8988T (cell line): ENCODE results near the gene FYN.
"Not testable (repeated sequence)": the region's sequence is repeated elsewhere in the genome, so short reads cannot be mapped to it uniquely, and the experiment has no call there.

Source experiments
- DNase-seq: peaks from one replicate; pipeline ENCODE4 v3.0.0; 2011

FYN gene

GRCh38 chr6:111850295-111850937, 22.8 kb downstream of the FYN start:
- no peak for DNase-seq

DNA sequence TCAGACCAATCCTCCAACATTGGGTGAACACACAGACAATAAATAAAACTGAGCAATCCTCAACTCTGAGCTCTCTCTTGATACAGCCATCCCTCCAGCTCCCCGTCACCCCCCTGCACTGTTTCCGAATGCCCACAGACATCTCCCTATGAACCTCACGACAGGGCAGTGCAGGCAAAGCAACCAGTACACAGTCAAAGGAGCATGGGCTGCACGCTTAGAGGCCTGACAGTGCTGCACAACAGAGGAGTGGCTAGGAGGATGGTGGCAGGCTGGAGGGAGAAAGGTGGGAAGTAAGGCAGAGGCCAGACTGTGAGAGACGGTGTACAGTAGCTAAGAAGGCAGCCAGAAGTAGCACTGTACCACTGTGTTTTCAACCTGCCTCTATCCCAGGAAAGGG, 24.0 kb downstream of the FYN start:
- no peak for DNase-seq

DNA sequence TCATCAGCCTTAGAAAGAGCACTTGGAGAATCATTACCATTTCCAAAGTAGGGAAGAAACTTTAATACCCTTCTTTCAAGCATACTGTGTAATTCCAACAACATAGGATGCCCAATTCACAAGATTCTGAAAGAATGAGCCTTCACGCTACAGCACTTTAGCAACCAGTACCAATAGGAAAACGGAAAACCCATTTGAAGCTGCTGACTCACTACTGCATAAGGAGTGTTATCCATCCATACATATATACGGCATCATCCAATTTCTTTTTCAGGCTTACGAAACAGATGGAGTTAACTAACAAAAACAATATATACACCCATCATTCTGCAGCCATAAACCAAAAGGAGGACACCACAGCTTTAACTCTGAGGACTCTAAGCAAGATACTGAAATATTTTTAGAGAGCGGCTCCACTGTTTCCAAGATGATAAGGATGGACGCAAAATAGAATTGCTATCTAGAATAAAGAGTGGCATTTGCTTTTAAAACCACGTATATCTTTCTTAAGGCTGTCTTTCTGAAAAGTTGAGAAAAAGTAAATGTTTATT, 24.9 kb downstream of the FYN start:
- DNase-seq, result no peak

GRCh38 chr6:111846492-111847409, 26.5 kb downstream of the FYN start:
- no peak for DNase-seq

GRCh38 chr6:111846066-111846465, 27.2 kb downstream of the FYN start:
- no peak for DNase-seq

DNA sequence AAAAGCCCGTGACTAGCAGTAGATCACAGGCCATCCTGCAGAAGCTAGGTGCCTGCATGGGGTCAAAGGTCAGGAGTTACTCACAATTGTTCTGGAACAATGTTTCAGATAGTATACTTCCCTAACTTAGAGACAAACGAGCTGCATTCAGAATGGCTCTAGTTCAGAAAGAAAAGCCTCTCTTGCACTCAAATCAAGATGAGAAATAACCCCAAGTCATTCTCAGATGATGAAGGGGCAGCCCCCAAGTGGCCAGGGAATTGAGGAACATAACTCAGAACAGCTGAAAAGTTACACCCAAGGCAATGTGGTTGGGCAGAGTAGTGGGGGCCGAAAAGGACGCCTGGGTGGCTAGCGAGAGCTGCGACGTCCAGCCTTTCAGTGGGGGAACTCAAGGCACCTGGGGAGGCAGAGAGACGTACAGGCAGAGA, 27.8 kb downstream of the FYN start:
- DNase-seq, result no peak

- no peak for DNase-seq
Measured at GRCh38 chr6:111844921-111845320, 28.3 kb downstream of the FYN start.

GRCh38 chr6:111844376-111844775, 28.9 kb downstream of the FYN start:
- no peak for DNase-seq

- DNase-seq, result no peak
Measured at GRCh38 chr6:111843347-111844147, 29.7 kb downstream of the FYN start.

DNA sequence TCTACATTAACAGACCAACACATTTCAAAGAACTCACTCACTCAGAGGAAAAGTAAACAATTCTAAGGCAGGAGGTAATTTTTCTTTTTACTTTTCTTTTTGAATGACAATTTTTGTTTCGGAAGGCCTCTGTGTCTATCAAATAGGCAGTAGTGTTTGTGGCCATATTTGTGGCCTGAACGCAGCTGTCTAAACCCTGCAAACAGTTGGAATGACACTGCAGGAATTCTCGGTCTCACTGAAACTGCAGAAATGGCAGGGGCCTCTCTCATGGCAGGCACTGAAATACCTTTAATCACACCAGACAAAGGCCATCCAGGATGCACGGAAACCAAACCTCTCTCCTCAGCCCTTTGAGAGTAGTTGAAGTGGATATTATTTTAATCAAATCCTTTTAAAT, 30.4 kb downstream of the FYN start:
- DNase-seq, result no peak

DNA sequence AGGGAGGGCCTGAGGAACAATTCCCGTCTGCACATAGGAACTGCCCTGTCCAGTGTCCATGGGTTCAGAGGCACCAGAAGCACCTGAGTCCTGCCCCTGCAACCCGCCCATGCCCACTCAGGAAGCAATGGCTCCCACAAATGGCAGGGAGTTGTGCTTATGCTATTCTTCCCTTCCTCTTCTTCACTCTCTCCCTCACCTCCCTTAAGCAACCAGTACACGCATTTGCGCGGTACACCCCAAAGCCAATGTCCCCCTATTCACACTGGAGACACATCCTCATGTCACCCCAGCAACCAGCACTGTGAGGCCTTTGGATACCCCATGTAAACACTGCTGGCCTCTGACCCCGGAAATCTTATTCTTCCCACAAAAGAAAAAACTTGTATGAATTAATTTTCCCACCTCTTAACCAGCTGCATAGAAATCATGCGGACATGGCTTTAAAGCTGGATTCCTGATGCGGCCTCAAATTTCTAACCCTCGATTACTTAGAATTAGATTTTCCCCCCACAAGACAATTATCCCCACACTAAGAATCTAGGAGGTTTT, 30.9 kb downstream of the FYN start:
- no peak for DNase-seq

GRCh38 chr6:111841822-111842221, 31.4 kb downstream of the FYN start:
- DNase-seq, result no peak

GRCh38 chr6:111840803-111841202, 32.4 kb downstream of the FYN start:
- DNase-seq, result no peak

- no peak for DNase-seq
Measured at GRCh38 chr6:111838749-111839484, 34.3 kb downstream of the FYN start.

DNA sequence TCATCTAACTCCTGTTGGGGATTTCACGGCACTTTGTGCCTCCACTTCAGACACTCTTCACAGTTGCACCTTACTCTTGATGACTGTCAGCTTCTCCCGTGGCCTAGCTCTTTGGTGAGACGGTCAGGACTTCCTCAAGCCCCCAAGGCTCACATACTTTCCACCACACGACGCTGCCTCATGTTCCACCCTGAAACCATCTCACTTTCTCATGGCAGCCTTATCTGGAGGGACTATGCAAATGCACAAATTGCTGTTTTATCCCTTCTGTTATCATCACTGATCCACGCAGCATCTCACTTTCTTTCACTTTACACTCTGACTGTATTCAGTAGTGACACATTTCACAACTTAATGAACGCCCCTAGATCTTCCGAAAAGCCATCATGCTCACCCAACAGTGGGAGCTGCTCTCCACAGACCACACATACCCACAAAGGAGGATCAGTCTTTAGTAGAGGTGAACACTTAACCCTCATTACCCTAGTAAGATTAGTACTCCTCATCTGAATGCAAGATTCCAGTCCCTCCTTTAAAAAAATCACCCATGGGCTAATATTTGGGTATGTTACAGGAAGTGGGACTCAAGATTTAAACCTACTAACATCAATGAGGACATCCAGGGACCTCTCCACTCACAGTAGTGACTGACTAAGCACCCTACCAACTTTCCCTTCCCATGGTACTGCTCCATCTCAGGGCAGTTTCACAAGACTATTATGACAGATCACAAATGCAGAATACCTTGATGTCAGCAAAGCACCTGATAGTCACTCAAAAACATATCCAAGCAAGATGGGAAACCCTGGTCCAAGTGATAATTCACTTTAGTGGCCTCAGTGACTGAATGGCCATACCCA, 35.4 kb downstream of the FYN start:
- no peak for DNase-seq

DNA sequence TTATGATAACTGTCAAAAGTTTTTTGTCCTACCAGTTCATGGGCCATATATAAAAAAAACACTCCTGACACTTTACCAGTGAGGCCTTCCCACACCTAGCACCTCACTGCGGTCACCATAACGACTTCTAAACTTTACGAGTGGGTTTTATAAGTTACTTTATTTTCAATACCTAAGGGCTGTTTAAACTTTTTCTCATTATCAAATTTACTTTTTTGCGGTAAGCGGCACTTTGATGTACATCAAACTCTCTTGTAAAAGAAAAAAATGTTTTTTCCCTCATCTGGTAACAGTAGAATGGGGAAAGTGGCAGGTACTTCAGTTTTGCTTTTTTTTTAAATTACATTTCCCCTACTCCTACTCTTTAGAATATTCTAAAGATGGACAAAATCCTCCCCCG, 36.2 kb downstream of the FYN start:
- no peak for DNase-seq

DNA sequence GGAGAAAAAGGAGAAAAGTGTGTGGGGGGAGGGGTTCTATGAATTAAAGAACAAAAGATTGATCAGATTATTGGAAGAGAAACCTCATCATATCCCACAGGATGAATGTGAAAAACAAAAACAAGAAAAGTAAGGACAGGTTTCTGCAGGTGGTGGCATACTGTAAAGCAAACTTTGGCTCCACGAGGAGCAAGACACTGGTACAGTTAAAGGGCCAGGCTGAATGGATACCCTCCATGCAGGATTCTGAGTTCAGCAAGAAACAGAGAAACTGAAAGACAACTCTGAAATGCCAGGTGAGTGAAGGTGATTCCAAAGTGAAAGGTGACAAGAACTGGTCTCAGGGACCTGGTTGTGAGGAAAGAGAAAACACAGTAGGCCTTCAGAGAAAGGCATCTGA, 37.4 kb downstream of the FYN start:
- DNase-seq, result no peak

- DNase-seq, result not testable (repeated sequence)
Measured at GRCh38 chr6:111835398-111835797, 37.9 kb downstream of the FYN start.

- DNase-seq, result no peak
Measured at GRCh38 chr6:111834356-111834755, 38.9 kb downstream of the FYN start.

- DNase-seq, result no peak
Measured at GRCh38 chr6:111832833-111833418, 40.3 kb downstream of the FYN start.

DNA sequence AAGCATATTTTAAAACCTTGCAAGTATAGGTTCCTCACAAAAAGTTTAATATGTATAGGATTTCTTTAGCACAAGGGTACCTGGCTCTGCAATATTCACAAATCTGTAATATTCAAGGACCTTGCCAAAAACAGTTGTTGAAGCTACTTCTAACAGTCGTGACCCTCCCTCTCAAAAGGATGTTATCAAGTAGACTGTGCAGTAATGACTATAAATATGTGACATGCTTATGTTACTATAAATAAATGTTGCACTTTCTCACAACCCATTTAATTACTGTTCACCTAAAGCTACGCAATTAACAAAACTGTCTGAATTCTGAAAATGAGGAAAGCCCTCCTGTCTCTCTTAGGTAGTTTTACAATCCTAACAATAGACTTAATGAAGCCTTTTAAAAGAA, 41.8 kb downstream of the FYN start:
- no peak for DNase-seq
